Prostate gland (tissue), 2 donors: ENCODE measurements around the gene EIF1B.

ENCODE experiments used
- CTCF ChIP-seq, 4 experiments: fragments of 200-600 bp in 2 of 4; fragments of 450-650 bp in 2 of 4; sonication (generic) in 2 of 4; IDR thresholded peaks; 1 replicate in 3 of 4; 2 replicates in 1 of 4; pipeline ENCODE4 v1.5.1; 2016 to 2019; ENCODE audit warnings: antibody characterized with exemption in 4 of 4, mild to moderate bottlenecking in 2 of 4, moderate library complexity in 2 of 4
- POLR2A ChIP-seq: fragments of 450-650 bp; IDR thresholded peaks from one replicate; pipeline ENCODE4 v1.6.1; 2016; ENCODE audit warnings: antibody characterized with exemption, mild to moderate bottlenecking
- POLR2AphosphoS5 ChIP-seq: sonication (generic); formaldehyde crosslinking; IDR thresholded peaks from one replicate; pipeline ENCODE4 v1.6.1; 2017; ENCODE audit warnings: antibody characterized with exemption

GRCh38 chr3:40350529-40350928 is 41.0 kb downstream of the EIF1B start:
- no peak for TF ChIP-seq CTCF (IDR thresholded peaks at IDR 0.05)
- no peak for TF ChIP-seq POLR2AphosphoS5
- no peak for TF ChIP-seq POLR2A
